SK-N-SH treated with all-trans-retinoic acid at 6 μM for 48 hours (cell line): ENCODE measurements around the gene PCBP1.

Source experiments
- TCF4 ChIP-seq: fragments of 250-450 bp; sonication (Bioruptor Pico); IDR thresholded peaks from 2 replicates; pipeline ENCODE4 v1.8.0; 2021; ENCODE audit warnings: mild to moderate bottlenecking, moderate library complexity, borderline replicate concordance
- TOX ChIP-seq: fragments of 250-450 bp; sonication (Bioruptor Pico); IDR thresholded peaks from 2 replicates; pipeline ENCODE4 v1.8.0; 2021; ENCODE audit warnings: mild to moderate bottlenecking, moderate library complexity, borderline replicate concordance

DNA sequence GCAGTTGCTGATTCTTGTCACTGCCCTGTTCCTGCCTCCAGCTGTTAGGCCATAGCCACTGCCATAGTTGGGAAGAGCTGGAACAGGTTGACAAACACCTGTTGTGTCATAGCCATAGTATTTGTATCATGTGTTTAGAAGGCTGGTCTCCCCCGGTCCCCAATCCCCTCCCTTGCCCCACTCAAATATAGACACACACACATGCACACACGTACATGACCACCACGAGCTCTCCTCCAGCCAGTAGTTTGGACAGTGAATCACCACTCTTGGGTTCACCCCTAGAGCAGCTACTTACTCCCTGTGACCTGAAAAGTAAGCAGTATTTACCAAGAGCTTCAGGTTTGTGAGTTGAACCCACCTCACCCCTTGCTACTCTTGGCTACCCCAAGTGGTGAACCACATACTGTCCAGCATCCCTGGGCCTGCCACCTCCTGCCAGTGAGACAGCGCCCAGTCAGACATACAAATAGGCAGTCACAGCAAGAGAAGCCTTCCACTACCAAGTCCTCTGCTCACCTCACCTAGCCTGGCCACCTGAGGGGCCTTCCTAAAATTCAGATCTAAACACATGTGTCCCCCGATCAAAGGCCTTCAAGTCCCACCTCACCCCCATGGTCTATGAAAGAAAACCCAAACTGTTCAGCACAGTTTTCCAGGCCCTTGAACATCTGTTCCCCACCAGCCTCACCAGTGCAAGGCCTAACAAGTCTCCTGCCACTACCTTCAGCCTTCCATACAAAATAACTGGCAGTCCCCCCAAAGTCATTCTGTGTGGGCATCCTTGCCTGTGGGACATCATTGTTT lies 7.1 kb downstream of the PCBP1 start:
- TF ChIP-seq TCF4 (CRISPR knock-in tag) (no peak), TOX (CRISPR knock-in tag) (no peak)
